PC-9 (cell line): ENCODE data around the gene LRRC8C.

Source experiments
- EZH2 ChIP-seq: fragments of 200-600 bp; sonication (generic); IDR thresholded peaks from 2 replicates; pipeline ENCODE4 v1.8.0; 2017; ENCODE audit warnings: antibody characterized with exemption, low read depth
- TF ChIP-seq, protein P1 (sequence below): fragments of 200-600 bp; sonication (generic); conservative IDR thresholded peaks from 2 replicates; pipeline ENCODE4 v1.6.1; 2017; ENCODE audit warnings: mixed run types, antibody characterized with exemption, mild to moderate bottlenecking, moderate library complexity

DNA sequence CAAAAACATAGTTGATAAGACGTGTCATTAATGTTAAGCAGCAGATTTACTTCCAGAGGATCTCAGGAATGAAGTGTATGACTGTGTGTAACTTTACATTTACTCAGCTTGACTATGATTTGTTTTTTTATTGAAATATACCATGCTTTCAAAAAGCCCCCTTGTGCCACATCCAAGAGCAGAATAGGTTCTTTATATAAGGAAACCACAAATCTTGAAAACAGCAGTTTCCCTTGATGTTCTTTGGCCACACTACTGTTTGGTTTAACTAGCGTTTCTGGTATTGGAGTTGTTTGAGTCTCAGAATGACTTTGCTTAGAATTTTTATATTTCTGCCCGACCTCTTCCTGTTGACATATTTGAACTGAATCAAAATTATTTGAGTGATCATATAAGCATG lies 25.0 kb downstream of the LRRC8C start:
- TF ChIP-seq, protein P1, sequence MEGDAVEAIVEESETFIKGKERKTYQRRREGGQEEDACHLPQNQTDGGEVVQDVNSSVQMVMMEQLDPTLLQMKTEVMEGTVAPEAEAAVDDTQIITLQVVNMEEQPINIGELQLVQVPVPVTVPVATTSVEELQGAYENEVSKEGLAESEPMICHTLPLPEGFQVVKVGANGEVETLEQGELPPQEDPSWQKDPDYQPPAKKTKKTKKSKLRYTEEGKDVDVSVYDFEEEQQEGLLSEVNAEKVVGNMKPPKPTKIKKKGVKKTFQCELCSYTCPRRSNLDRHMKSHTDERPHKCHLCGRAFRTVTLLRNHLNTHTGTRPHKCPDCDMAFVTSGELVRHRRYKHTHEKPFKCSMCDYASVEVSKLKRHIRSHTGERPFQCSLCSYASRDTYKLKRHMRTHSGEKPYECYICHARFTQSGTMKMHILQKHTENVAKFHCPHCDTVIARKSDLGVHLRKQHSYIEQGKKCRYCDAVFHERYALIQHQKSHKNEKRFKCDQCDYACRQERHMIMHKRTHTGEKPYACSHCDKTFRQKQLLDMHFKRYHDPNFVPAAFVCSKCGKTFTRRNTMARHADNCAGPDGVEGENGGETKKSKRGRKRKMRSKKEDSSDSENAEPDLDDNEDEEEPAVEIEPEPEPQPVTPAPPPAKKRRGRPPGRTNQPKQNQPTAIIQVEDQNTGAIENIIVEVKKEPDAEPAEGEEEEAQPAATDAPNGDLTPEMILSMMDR, result no peak
- no peak for TF ChIP-seq EZH2
